WI38 (cell line): Measurements from ENCODE around the gene KRT40.

Experiments
- H3K4me3 ChIP-seq: 2 replicates; pipeline ENCODE4 v1.5.1; 2011; ENCODE audit warnings: low read depth, mild to moderate bottlenecking, control low read depth, low read length
- CTCF ChIP-seq: IDR thresholded peaks from 2 replicates; pipeline ENCODE4 v1.5.1; 2012; ENCODE audit warnings: low read depth, mild to moderate bottlenecking, control low read depth, low read length

The KRT40 gene

GRCh38 chr17:40984226-40984625, at the start of gene KRT40:
Gene KRT40 (minus strand): TSS chr17:40984326. CDS start chr17:40984273, 53 bp downstream.
- TF ChIP-seq CTCF: no peak
- no peak within 1 kb of the TSS for H3K4me3 ChIP-seq

- no peak within 1 kb of the TSS for H3K4me3 ChIP-seq
- no peak for TF ChIP-seq CTCF
Observed at GRCh38 chr17:41029633-41030245, 45.6 kb upstream of the KRT40 start, which contains the start of gene KRTAP1-4. Gene KRTAP1-4 (minus strand): TSS chr17:41030195. CDS start chr17:41030078, 117 bp downstream.

- H3K4me3 ChIP-seq: no peak within 1 kb of the TSS
- TF ChIP-seq CTCF: no peak
Observed at GRCh38 chr17:41026715-41027471, 42.8 kb upstream of the KRT40 start, which contains the start of gene KRTAP1-5. Gene KRTAP1-5 (minus strand): TSS chr17:41027208. CDS start chr17:41027155, 53 bp downstream.

- no peak for TF ChIP-seq CTCF
- H3K4me3 ChIP-seq: no peak overlapping the region
Observed at GRCh38 chr17:41024697-41025096, 40.6 kb upstream of the KRT40 start.

- TF ChIP-seq CTCF: no peak
Observed at GRCh38 chr17:41020336-41020735, 36.2 kb upstream of the KRT40 start.

GRCh38 chr17:41019415-41019814, 35.3 kb upstream of the KRT40 start:
- no peak overlapping the region for H3K4me3 ChIP-seq
- TF ChIP-seq CTCF: no peak

More at GRCh38 chr17:41020336-41020735, 36.2 kb upstream of the KRT40 start:
- H3K4me3 ChIP-seq: no peak overlapping the region

- TF ChIP-seq CTCF: no peak
Observed at GRCh38 chr17:41018541-41018940, 34.4 kb upstream of the KRT40 start.

More at GRCh38 chr17:41018541-41018940, 34.4 kb upstream of the KRT40 start:
- no peak overlapping the region for H3K4me3 ChIP-seq
